B cell (primary cell): ENCODE measurements around the gene TSSK6. TPM values are rescaled to one million over a fixed set of nuclear protein-coding genes. Genes with fewer than 3 reads are reported as not detected.

Experiments
- ATAC-seq: fragments of 200-7000 bp; cut with Tn5 transposase; one replicate; pipeline ENCODE4 v1.10.0; 2021; ENCODE audit warnings: low read depth, mild to moderate bottlenecking, moderate number of reproducible peaks, moderate library complexity
- CTCF ChIA-PET: fragments of 350-600 bp; sonication (Branson Sonifier 250); formaldehyde crosslinking; loops from one replicate; lab custom pipeline; 2021; ENCODE audit warnings: antibody characterized with exemption, inconsistent platforms; lab: Charles Lee
- POLR2A ChIA-PET: fragments of 350-600 bp; sonication (Branson Sonifier 250); formaldehyde crosslinking; loops from one replicate; lab custom pipeline; 2021; ENCODE audit warnings: antibody characterized with exemption; lab: Charles Lee
- DNase-seq: peaks from one replicate; pipeline ENCODE4 v3.0.0; 2013
- H2AFZ ChIP-seq: 2 replicates; pipeline ENCODE4 v1.6.1; 2012; ENCODE audit warnings: mild to moderate bottlenecking, low read depth, low read length; ENCODE audit not compliant: insufficient read depth, poor library complexity, severe bottlenecking
- H3K27ac ChIP-seq, 2 donors: 1 replicate in 1 of 2; 2 replicates in 1 of 2; pipeline ENCODE4 v1.5.1; 2012 to 2013; ENCODE audit warnings: low read length in 2 of 2, mild to moderate bottlenecking in 2 of 2, moderate library complexity in 1 of 2
- H3K27me3 ChIP-seq, 4 experiments: fragments of 200-600 bp in 1 of 4; sonication (generic) in 1 of 4; replicated peaks in 1 of 4; 1 replicate in 2 of 4; 2 replicates in 2 of 4; pipeline versions ENCODE4 v1.6.1 to v1.7.0; 2013 to 2016; ENCODE audit warnings: low read length in 3 of 4, mild to moderate bottlenecking in 2 of 4, mixed read lengths in 1 of 4, moderate library complexity in 1 of 4; ENCODE audit not compliant: insufficient read depth in 4 of 4, control insufficient read depth in 3 of 4; ENCODE audit errors: control extremely low read depth in 1 of 4
- H3K36me3 ChIP-seq, 2 experiments: replicated peaks in 1 of 2; 1 replicate in 1 of 2; 2 replicates in 1 of 2; pipeline versions ENCODE4 v1.6.1 to v1.7.1; 2013; ENCODE audit warnings: low read length in 1 of 2; ENCODE audit not compliant: insufficient read depth in 2 of 2, control insufficient read depth in 1 of 2; ENCODE audit errors: control extremely low read depth in 1 of 2, extremely low read depth in 1 of 2
- H3K4me1 ChIP-seq, 2 donors: fragments of 200-600 bp in 1 of 2; sonication (generic) in 1 of 2; 1 replicate in 1 of 2; 2 replicates in 1 of 2; pipeline versions ENCODE4 v1.5.1 to v1.6.1; 2013 to 2017; ENCODE audit warnings: low read length in 2 of 2; ENCODE audit not compliant: control insufficient read depth in 2 of 2, insufficient read depth in 2 of 2
- H3K4me2 ChIP-seq: replicated peaks from 2 replicates; pipeline ENCODE3; 2012; ENCODE audit warnings: mild to moderate bottlenecking, low read depth, low read length; ENCODE audit not compliant: poor library complexity, severe bottlenecking
- H3K4me3 ChIP-seq, 5 experiments: fragments of 200-600 bp in 1 of 5; sonication (generic) in 1 of 5; 1 replicate in 3 of 5; 2 replicates in 2 of 5; pipeline versions ENCODE4 v1.5.1 to v1.7.0; 2011 to 2016; ENCODE audit warnings: low read length in 4 of 5, mild to moderate bottlenecking in 4 of 5, low read depth in 2 of 5, control low read depth in 1 of 5, moderate library complexity in 1 of 5; ENCODE audit not compliant: insufficient read depth in 1 of 5; ENCODE audit errors: control extremely low read depth in 1 of 5, extremely low read depth in 1 of 5
- H3K79me2 ChIP-seq: fragments of 200-600 bp; sonication (generic); one replicate; pipeline ENCODE4 v1.6.0; 2016; ENCODE audit warnings: low read length; ENCODE audit not compliant: control insufficient read depth, insufficient read depth
- H3K9ac ChIP-seq: fragments of 200-600 bp; sonication (generic); 2 replicates; pipeline ENCODE4 v1.6.1; 2017; ENCODE audit warnings: mild to moderate bottlenecking, low read length, moderate library complexity
- H3K9me3 ChIP-seq, 3 donors: one replicate each; pipeline versions ENCODE4 v1.6.1 to v1.7.1; 2013; ENCODE audit warnings: low read length in 2 of 3; ENCODE audit not compliant: control insufficient read depth in 2 of 3, insufficient read depth in 1 of 3; ENCODE audit errors: control extremely low read depth in 1 of 3
- H4K20me1 ChIP-seq: 2 replicates; pipeline ENCODE4 v1.6.0; 2012; ENCODE audit warnings: mild to moderate bottlenecking, low read length; ENCODE audit not compliant: insufficient read depth, control insufficient read depth, poor library complexity, severe bottlenecking
- H3K27ac Mint-ChIP-seq: one replicate; pipeline ENCODE4 v1.8.0; 2021; ENCODE audit warnings: mixed read lengths
- H3K27me3 Mint-ChIP-seq: one replicate; pipeline ENCODE4 v1.8.0; 2021; ENCODE audit warnings: mixed read lengths
- H3K4me1 Mint-ChIP-seq: one replicate; pipeline ENCODE4 v1.8.0; 2021; ENCODE audit warnings: mixed read lengths
- H3K4me3 Mint-ChIP-seq: one replicate; pipeline ENCODE4 v1.8.0; 2021; ENCODE audit warnings: mixed read lengths
- H3K9me3 Mint-ChIP-seq: one replicate; pipeline ENCODE4 v1.8.0; 2022; ENCODE audit warnings: mixed read lengths; ENCODE audit not compliant: insufficient read depth
- EZH2 ChIP-seq: IDR thresholded peaks from 2 replicates; pipeline ENCODE4 v1.6.1; 2012; ENCODE audit warnings: borderline replicate concordance, low read depth, mild to moderate bottlenecking, moderate library complexity, low read length; ENCODE audit not compliant: insufficient read depth, poor library complexity, severe bottlenecking
- WGBS: methylation state at CpG from one replicate; pipeline ENCODE4 v1.1.5; 2013; ENCODE audit warnings: missing lambda C conversion rate; ENCODE audit not compliant: insufficient coverage; 5-methylcytosine and 5-hydroxymethylcytosine counted together
- intact Hi-C: fragments of 100-400 bp; cut with micrococcal nuclease; formaldehyde crosslinking; loops from one replicate; pipeline ENCODE4 v1.10.0; 2022
- polyA plus RNA-seq: library from polyadenylated mRNA; depleted of rRNA; stranded (reverse); fragments of >200 nt; gene quantifications from 2 replicates; pipeline ENCODE4 v1.2.3, GENCODE V29; 2012
- total RNA-seq, 2 donors: library from RNA; stranded (reverse); fragments of 120-200 nt in 1 of 2; gene quantifications; 1 replicate in 1 of 2; 2 replicates in 1 of 2; pipeline versions ENCODE4 v1.2.3 to v1.2.4, GENCODE V29; 2013 to 2022
- TF ChIP-seq, protein P1 (sequence below): fragments of 200-600 bp; IDR thresholded peaks from one replicate; pipeline ENCODE4 v1.8.0; 2022; ENCODE audit warnings: antibody characterized with exemption, mild to moderate bottlenecking

TSSK6 gene
- total and polyA plus RNA-seq, 2 donors (not counting 1 experiment from before 2014, with no cell fraction given): 8.9 to 9.6 TPM

DNA sequence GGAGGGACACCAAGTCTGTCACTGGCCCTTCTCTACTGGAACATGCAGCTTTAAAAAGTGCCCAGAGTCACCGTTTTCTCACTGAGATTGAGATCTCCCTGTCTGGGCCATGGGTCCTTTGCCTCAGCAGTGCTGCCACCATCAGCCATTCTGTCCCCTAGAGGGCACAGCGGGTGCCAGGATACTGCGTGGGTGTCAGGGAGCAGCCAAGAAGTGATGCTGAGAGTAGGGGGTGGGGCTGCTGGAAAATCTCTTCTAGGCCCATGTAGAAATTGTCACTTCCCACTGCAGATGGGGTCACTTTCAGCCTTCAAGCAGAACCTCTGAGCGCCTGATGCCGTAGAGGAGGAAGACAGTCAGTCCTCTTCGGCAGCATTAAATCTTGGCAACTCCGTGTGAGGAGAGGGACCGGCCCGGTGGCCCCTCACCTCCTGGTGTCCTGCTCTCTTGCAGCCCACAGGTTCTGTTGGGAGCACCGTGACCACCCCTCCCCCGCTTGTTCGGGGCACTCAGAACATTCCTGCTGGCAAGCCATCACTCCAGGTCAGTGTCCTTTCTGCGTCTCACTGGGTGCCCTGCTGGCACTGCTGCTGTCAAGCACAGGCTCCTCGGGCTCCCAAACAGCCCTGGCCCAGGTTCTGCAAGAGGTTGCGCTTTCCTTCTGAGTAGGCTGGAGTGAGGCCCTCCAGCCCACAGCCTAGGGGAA, 21.4 kb downstream of the TSSK6 start:
- no peak overlapping the region for H2AFZ ChIP-seq
- POLR2A ChIA-PET: interaction anchor here (0.6 kb wide), 1 partner anchor 76 kb away, joined by 5 read pairs; no protein-coding TSS in a partner anchor
- H3K9me3 Mint-ChIP-seq: no peaks in the 10 kb centered on the region
- no peaks in the 10 kb centered on the region for H3K27me3 ChIP-seq
- H3K4me1 Mint-ChIP-seq: peaks cover 17% of the 10 kb centered on the region
- H3K4me3 ChIP-seq: no peak overlapping the region
- intact Hi-C loops: no loop called here
- CTCF ChIA-PET: interaction anchor here (6.6 to 9.6 kb wide), 2 partner anchors 86 to 128 kb away, joined by 91 to 301 read pairs; partner anchors contain the start of gene GATAD2A
- peaks cover 17% of the 10 kb centered on the region in 2 donors for H3K4me1 ChIP-seq
- no peak for TF ChIP-seq EZH2
- TF ChIP-seq, protein P1, sequence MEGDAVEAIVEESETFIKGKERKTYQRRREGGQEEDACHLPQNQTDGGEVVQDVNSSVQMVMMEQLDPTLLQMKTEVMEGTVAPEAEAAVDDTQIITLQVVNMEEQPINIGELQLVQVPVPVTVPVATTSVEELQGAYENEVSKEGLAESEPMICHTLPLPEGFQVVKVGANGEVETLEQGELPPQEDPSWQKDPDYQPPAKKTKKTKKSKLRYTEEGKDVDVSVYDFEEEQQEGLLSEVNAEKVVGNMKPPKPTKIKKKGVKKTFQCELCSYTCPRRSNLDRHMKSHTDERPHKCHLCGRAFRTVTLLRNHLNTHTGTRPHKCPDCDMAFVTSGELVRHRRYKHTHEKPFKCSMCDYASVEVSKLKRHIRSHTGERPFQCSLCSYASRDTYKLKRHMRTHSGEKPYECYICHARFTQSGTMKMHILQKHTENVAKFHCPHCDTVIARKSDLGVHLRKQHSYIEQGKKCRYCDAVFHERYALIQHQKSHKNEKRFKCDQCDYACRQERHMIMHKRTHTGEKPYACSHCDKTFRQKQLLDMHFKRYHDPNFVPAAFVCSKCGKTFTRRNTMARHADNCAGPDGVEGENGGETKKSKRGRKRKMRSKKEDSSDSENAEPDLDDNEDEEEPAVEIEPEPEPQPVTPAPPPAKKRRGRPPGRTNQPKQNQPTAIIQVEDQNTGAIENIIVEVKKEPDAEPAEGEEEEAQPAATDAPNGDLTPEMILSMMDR: no peak
- no peak for DNase-seq
- no peak overlapping the region for H3K27ac Mint-ChIP-seq
- peaks cover 73% of the 10 kb centered on the region for H3K79me2 ChIP-seq
- H3K27ac ChIP-seq: no peak overlapping the region
- WGBS: 93% methylated on average over 15 of the region's 15 CpGs
- ATAC-seq: no peak
- H4K20me1 ChIP-seq: peaks cover 12% of the 10 kb centered on the region
- peaks cover 0 to 60% of the 10 kb centered on the region in 2 experiments for H3K36me3 ChIP-seq
- no peak overlapping the region for H3K9ac ChIP-seq
- H3K9me3 ChIP-seq: no peaks in the 10 kb centered on the region
- no peaks in the 10 kb centered on the region for H3K27me3 Mint-ChIP-seq
- no peak overlapping the region for H3K4me2 ChIP-seq
- H3K4me3 Mint-ChIP-seq: no peak overlapping the region

DNA sequence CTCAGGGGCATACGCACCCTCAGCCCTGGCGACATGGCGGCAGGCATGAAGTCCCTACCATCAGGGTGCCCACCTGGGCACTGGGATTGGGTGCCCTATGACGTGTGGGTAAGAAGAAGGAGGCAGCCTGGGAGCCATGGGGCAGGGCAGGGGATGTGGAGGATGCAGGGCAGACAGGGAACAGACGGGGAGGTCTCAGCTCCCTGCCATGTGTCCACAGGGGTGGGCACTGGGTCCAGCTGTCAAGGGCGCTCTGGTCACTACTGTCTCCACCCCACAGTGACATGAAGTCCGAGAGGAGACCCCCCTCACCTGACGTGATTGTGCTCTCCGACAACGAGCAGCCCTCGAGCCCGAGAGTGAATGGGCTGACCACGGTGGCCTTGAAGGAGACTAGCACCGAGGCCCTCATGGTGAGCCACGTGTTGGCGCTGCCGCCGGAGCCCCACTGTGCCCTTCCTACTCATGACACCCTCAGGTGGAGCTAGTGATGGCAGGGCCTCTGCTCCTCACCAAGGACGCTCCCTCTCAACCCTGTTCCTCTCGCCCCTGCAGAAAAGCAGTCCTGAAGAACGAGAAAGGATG, 23.2 kb downstream of the TSSK6 start:
- H3K79me2 ChIP-seq: peaks cover 74% of the 10 kb centered on the region
- intact Hi-C loops: no loop called here
- no peaks in the 10 kb centered on the region for H3K9me3 ChIP-seq
- no peak overlapping the region for H3K4me2 ChIP-seq
- H3K4me3 Mint-ChIP-seq: no peak overlapping the region
- no peak overlapping the region for H3K27ac ChIP-seq
- WGBS: 97% methylated on average over 13 of the region's 21 CpGs
- H3K4me1 ChIP-seq: peaks cover 27 to 32% of the 10 kb centered on the region in 2 donors
- H3K4me3 ChIP-seq: no peak overlapping the region
- H3K27me3 Mint-ChIP-seq: no peaks in the 10 kb centered on the region
- DNase-seq (no peak), ATAC-seq (no peak)
- ChIA-PET POLR2A (interaction anchor here (0.6 to 1.2 kb wide), 2 partner anchors 87 to 319 kb away, joined by 3 read pairs; partner anchors contain the start of gene GATAD2A), CTCF (interaction anchor here (0.6 to 9.6 kb wide), 7 partner anchors 11 to 245 kb away, joined by 3 to 301 read pairs (median 13); partner anchors contain the start of genes GATAD2A, NDUFA13 and TSSK6)
- no peak overlapping the region for H3K9ac ChIP-seq
- TF ChIP-seq, protein P1: no peak
- TF ChIP-seq EZH2: no peak
- no peaks in the 10 kb centered on the region for H3K9me3 Mint-ChIP-seq
- H3K27me3 ChIP-seq: no peaks in the 10 kb centered on the region
- no peak overlapping the region for H2AFZ ChIP-seq
- H3K27ac Mint-ChIP-seq: no peak overlapping the region
- H4K20me1 ChIP-seq: peaks cover 7% of the 10 kb centered on the region
- peaks cover 33% of the 10 kb centered on the region for H3K4me1 Mint-ChIP-seq
- peaks cover 0 to 46% of the 10 kb centered on the region in 2 experiments for H3K36me3 ChIP-seq
